Activated gamma-delta T cell (primary cell): Measurements from ENCODE around the gene KCNJ13.
"Not testable (repeated sequence)": the region's sequence is repeated elsewhere in the genome, so short reads cannot be mapped to it uniquely, and the experiment has no call there.

Experiments
- DNase-seq: peaks from one replicate; lab custom pipeline; 2025; lab: John Stamatoyannopoulos, UW

KCNJ13 gene

GRCh38 chr2:232767866-232768265 lies 8.5 kb downstream of the KCNJ13 start:
- no peak for DNase-seq

DNA sequence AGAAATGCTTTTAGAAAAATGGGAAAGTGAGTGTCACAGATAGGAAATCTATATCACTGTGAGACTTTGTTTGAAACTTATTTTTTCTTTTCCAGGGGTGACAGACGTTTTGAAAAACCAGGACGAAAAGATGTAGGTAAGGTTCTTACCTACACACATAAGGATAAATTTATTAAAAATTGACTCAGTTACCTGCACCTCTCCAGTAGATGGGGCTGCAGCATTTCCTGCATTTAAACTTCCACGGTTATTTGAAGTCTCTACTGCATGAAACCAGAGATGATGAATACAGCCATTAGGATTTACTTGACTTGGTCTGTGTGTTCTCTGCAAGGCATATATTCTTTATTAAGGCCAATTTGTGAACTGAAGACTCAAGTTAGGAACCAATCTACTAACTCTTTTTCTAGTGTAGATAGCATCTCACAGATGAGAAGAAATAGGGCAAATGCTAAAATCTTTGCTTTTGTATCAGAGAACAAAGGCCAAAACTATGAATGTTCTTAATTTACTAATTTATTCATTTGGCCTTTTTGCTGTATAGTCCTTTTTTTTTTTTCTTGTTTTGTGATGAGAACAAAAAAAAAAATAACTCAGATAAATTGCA lies 15.0 kb downstream of the KCNJ13 start:
- DNase-seq, result no peak

DNA sequence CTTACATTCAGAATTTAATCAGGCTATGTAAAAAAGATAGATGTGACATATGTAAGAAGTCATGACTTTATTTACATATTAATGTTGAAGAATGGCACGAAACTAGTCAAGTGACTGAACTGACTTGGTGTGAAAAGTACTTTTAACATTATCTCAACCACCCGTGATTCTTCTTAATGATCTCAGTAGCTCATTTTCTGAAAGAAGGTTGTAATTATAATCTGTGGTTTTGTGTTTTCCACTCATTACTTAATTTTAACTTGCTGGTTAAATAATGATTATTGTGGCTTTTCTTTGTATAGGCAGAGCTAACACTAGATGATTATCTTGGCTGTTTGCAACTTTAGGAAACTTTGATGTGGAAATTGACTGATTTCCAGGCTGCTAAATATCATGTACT lies 18.5 kb downstream of the KCNJ13 start:
- no peak for DNase-seq

DNA sequence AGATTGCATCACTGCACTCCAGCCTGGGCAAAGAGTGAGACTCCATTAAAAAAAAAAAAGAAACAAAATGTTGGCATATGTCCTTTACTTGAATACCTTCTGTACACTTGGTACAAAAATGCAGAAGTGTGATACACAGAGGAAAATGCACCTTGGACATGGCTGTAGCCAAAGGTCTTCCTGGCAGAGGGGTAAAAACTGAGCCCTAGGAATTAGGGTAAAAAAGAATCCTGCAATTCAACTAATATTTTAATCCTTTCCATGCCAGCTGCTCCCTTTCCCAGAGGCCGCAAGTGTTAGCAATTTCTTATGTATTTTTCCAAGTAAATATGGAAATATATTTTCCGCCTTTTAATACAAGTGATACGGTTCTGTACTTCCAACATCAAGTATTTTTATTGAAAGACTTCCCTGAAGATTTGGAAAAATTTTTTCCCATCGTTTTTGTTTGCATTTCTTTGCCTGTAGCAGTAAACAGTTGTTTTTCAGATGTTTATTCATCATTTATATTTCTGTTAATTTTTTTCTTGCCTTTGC lies 26.2 kb downstream of the KCNJ13 start:
- DNase-seq, result no peak

DNA sequence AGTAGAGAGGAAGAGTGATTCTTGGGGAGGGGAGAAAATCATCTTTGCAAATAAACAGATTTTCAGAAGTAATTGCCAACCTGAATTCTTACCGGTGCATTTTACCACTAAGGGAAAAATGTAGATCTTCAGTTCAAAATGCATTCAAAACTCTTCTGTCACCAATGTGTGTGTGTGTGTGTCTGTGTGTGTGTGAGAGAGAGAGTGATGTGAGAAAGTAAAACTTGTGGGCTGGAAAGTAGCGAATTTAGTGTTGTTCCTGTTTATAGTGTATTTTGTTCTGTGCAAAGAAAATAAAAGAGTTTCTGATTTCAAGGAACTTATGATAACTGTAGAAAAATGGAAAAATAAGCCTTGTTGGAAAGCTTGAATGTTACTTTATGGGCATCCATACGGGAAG lies 27.0 kb downstream of the KCNJ13 start:
- no peak for DNase-seq

DNA sequence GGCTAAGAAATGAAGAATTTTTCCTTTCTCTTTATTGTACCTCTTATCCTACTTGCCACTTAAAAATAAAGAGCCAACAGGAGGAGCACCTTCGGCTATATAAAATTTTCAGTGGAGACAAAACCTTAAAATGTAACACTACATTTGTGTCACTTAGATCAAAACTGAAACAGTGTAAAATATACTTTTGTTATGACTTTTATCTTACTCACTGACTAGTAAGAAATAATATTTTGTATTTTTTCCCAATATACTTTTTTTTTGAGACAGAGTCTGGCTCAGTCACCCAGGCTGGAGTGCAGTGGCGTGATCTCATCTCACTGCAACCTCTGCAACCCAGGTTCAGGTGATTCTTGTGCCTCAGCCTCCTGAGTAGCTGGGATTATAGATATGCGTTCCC lies 28.3 kb downstream of the KCNJ13 start:
- no peak for DNase-seq

DNA sequence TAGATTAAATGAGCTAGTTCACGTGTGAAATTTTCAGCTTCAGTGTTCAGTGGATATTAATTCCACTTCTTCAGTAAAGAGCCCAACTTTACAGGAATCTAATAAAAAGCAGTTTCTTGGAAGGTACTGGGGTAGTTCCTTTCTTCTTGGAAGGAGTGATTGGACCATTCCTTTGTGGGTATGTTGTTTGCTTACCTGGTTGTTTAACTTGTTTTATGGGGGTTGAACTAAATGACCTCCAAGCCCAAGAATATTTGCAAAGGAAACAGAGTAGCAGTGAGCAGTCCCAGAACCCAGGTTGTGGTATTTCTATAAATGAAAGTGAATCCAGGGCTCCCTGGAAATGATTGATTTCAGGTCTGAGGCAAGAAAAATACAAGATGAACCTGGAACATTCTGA lies 31.4 kb downstream of the KCNJ13 start:
- DNase-seq, result no peak

- DNase-seq, result no peak
These were observed 34.4 kb downstream of the KCNJ13 start for GRCh38 chr2:232741972-232742371.

- no peak for DNase-seq
These were observed 35.1 kb downstream of the KCNJ13 start for GRCh38 chr2:232741294-232741693.

- DNase-seq, result no peak
These were observed 44.9 kb downstream of the KCNJ13 start for GRCh38 chr2:232731470-232731869.

- DNase-seq, result no peak
These were observed 47.6 kb downstream of the KCNJ13 start for GRCh38 chr2:232728785-232729184.

DNA sequence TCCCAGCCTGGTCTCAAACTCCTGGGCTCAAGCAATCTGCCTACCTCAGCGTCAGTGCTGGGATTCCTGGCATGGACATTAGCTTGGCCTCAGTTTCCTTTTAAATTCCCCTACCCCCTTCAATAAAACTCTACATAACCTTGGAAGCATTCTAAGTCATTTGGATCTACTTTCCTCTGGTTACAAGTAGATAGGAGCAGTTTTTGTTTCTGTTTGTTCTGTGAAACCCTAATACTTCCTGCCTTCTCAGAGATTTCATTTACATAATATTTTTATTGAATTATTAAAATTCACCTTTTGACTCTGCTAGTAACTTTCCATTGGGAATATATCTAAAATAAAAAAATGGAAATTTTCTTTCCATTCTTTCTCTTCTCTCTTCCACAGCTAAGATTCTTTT lies 53.3 kb downstream of the KCNJ13 start:
- DNase-seq, result no peak

DNA sequence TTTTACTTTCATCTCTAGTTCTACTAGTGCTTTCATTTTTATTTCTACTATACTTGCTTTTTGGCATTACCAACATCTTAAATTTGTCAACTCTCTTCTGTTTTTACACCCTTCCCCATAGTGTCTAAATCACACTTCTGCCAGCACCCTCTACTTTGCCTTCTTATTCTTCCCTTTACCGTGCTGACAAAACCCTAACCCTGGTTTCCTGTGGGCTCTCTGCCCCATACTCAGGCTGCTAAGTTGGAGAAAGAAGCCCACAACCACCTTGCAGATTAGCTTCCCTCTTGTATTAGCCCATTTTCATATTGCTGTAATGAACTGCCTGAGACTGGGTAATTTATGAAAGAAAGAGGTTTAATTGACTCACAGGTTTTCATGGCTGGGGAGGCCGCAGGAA lies 54.5 kb downstream of the KCNJ13 start:
- no peak for DNase-seq

DNA sequence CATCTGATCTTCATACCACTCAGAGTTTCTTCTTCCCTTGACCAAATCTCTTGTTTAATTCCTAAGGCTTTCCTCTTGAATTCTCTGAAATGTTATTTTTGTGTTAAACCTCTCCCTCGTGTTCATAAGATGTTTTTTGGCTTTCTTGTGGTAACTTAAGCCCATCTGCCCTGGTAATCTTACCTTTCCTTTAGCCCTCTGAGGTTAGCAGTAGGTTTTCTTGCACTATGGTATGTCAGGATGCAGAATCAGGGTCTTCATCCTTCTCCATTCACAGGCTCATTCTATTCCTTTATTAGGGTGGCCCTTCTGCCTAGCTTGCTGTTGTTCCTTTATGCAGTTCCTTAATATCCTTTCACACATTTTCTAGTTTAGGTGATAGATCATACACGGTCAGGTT lies 55.1 kb downstream of the KCNJ13 start:
- no peak for DNase-seq

GRCh38 chr2:232720056-232720455 lies 56.3 kb downstream of the KCNJ13 start:
- not testable (repeated sequence) for DNase-seq
